ENCODE results near the gene P2RY8. TPM values are rescaled to one million over a fixed set of nuclear protein-coding genes. Genes with fewer than 3 reads are reported as not detected.
"Not testable (repeated sequence)": the region's sequence is repeated elsewhere in the genome, so short reads cannot be mapped to it uniquely, and the experiment has no call there.

The P2RY8 gene
- total RNA-seq, 2 donors from 2014 or later = 1.4 to 2.8 TPM

DNA sequence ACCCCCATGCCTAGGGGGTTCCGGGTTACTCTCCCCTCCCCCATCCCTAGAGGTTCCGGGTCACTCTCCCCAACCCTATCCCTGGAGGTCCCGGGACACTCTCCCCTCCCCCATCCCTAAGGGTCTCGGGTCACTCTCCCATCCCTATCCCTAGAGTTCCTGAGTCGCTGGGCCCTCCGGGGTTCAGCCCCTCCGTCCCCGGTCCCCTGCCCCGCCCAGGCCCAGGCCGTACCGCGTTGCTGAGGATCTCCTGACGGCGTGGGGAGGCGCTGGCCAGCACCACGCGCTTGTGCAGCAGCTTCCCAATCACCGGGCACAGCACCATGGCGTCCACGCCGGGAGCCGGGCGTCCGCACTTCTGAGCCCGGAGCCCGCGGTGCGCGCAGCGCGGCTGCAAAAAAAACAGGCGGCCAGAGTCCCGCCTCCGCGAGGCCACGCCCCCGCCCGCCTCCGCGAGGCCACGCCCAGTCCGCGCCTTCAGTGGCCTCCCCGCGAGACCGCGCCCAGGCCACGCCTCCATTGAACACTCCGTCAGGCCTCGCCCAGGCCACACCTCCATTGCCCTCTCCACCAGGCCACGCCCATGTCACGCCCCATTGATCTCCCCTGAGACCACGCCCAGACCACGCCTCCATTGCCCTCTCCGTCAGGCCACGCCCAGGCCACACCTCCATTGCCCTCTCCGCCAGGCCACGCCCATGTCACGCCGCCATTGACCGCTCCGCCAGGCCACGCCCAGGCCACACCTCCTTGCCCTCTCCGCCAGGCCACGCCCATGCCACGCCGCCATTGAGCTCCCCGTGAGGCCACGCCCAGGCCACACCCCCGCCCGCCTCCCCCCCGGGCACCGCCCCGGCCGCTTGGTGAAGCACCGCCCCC, 84.2 kb downstream of the P2RY8 start, which contains the start of gene ASMTL:
ASMTL (minus strand) TSS at position 394 of the 879 bp plus-strand sequence; CDS start at position 325, 69 bp downstream.
- DNase-seq (ENCODE audit: low spot score) = peak; percentile 100
- intact Hi-C loops (cut with DNase I) = loop anchor here (5.0 to 10.0 kb wide), 3 partner anchors 60 to 142 kb away; partner anchors contain the start of genes AKAP17A (in 1 of the 2) and SLC25A6 (in 1 of the 2)

DNA sequence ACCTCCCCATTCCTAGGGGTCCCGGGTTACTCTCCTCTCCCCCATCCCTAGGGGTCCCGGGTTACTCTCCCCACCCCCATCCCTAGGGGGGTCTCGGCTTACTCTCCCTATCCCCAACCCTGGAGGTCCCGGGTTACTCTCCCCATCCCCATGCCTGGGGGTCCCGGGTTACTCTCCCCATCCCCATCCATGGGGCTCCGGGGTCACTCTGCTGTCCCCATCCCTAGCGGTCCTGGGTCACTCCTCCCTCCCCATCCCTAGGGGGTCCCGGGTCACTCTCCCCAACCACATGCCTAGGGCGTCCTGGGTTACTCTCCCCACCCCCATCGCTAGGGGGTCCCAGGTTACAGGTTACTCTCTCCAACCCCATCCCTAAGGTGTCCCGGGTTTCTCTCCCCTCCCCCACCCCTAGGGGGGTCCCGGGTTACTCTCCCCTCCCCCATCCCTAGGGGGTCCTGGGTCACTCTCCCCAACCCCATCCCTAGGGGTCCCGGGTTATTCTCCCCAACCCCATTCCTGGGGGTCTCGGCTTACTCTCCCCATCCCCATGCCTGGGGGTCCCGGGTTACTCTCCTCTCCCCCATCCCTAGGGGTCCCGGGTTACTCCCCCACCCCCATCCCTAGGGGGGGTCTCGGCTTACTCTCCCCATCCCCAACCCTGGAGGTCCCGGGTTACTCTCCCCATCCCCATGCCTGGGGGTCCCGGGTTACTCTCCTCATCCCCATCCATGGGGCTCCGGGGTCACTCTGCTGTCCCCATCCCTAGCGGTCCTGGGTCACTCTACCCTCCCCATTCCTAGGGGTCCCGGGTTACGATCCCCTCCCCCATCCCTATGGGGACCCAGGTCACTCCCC, 85.1 kb downstream of the P2RY8 start:
- no peak for DNase-seq (ENCODE audit: low spot score)
- intact Hi-C loops (cut with DNase I) = loop anchor here (5.0 to 10.0 kb wide), 3 partner anchors 60 to 143 kb away; partner anchors contain the start of genes AKAP17A (in 1 of the 2) and SLC25A6 (in 1 of the 2)

DNA sequence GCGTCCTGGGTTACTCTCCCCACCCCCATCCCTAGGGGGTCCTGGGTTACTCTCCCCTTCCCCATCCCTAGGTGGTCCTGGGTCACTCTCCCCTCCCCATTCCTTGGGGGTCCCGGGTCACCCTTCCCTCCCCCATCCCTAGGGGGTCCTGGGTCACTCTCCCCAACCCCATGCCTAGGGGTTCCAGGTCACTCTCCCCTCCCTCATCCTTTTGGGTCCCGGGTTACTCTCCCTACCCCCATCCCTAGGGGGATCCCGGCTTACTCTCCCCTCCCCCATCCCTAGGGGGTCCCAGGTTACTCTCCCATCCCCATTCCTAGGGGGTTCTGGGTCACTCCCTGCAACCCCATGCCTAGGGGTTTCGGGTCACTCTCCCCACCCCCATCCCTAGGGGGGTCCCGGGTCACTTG, 85.7 kb downstream of the P2RY8 start:
- DNase-seq (ENCODE audit: low spot score) = peak; percentile 64
- intact Hi-C loops (cut with DNase I) = loop anchor here (5.0 to 10.0 kb wide), 3 partner anchors 59 to 144 kb away; partner anchors contain the start of genes AKAP17A (in 1 of the 2) and SLC25A6 (in 1 of the 2)

DNA sequence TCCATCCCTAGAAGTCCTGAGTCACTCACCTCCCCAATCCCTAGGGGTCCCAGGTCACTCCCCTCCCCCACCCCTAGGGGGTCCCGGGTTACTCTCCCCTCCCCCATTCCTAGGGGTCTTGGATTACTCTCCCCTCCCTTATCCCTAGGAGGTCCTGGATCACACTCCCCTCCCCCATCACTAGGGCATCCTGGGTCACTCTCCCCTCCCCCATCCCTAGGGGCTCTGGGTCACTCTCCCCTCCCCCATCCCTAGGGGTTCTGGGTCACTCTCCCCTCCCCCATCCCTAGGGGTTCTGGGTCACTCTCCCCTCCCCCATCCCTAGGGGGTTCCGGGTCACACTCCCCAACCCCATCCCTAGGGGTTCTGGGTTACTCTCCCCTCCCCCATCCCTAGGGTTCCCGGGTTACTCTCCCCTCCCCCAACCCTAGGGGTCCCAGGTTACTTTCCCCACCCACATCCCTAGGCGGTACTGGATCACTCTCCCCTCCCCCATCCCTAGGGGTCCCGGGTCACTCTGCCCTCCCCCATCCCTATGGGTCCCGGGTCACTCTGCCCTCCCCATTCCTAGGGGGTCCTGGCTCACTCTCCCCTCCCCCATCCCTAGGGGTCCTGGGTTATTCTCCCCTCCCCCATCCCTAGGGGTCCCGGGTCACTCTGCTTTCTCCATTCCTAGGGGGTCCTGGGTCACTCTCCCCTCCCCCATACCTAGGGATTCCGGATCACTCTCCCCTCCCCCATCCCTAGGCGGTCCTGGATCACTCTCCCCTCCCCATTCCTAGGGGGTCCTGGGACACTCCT, 86.4 kb downstream of the P2RY8 start:
- intact Hi-C loops (cut with DNase I) = loop anchor here (5.0 to 10.0 kb wide), 3 partner anchors 58 to 144 kb away; partner anchors contain the start of genes AKAP17A (in 1 of the 2) and SLC25A6 (in 1 of the 2)
- DNase-seq (ENCODE audit: low spot score) = peak; percentile 32

DNA sequence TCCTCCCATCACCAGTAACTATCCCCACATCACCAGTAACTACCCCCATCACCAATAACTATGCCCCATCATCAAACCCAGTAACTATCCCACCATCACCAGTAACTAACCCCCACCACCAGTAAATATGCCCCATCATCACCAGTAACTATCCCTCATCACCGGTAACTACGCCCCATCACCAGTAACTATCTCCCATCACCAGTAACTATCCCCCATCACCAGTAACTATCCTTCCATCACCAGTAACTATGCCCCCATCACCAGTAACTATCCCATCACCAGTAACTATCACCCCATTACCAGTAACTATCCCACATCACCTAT, 87.2 kb downstream of the P2RY8 start:
- intact Hi-C loops (cut with DNase I) = loop anchor here (5.0 to 10.0 kb wide), 3 partner anchors 57 to 145 kb away; partner anchors contain the start of genes AKAP17A (in 1 of the 2) and SLC25A6 (in 1 of the 2)
- no peak for DNase-seq (ENCODE audit: low spot score)

DNA sequence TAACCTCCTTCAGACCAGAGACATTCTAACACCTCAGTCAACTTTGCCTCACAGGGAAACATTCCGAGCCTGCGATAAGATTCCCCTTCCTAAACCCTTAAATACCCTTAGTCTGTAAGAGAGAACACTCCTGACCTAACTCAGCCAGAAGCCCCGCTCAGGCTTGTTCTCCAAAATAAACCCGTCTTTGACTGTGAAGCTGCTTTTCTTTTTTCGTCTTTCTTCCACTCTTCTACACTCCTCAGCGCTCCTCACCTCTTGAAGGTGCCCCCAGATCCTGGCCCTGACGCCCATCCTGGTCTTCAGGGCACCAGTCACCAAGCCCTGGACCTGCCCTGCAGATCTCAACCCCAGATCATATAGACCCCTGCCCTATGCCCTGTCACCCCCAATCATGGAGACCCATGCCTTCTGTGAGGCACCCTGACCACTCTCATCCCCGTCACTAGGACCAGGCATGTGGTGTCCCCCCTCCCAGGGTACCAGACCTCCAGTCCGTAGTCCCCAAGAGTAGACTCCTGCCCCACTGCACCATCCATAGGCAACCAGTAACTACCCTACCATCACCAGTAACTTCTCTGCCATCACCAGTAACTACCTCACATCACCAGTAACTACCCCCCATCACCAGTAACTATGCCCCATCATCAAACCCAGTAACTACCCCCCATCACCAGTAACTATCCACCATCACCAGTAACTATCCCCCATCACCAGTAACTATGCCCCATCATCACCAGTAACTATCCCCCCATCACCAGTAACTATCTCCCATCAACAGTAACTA, 87.8 kb downstream of the P2RY8 start:
- peak; percentile 50 for DNase-seq (ENCODE audit: low spot score)
- intact Hi-C loops (cut with DNase I) = no loop called here

DNA sequence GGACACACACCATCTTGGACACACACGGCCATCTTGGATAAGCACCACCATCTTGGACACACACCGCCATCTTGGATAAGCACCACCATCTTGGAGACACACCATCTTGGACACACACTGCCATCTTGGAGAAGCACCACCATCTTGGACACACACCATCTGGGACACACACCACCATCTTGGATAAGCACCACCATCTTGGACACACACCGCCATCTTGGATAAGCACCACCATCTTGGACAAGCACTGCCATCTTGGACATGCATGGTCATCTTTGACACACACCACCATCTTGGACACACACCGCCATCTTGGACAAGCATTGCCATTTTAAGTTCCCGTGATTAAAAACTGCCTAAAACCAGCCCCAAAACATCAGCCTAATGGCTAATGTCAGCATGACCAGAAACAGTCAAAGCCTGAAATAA, 88.4 kb downstream of the P2RY8 start:
- peak; percentile 8 for DNase-seq (ENCODE audit: low spot score)
- intact Hi-C loops (cut with DNase I) = not testable (repeated sequence)

DNA sequence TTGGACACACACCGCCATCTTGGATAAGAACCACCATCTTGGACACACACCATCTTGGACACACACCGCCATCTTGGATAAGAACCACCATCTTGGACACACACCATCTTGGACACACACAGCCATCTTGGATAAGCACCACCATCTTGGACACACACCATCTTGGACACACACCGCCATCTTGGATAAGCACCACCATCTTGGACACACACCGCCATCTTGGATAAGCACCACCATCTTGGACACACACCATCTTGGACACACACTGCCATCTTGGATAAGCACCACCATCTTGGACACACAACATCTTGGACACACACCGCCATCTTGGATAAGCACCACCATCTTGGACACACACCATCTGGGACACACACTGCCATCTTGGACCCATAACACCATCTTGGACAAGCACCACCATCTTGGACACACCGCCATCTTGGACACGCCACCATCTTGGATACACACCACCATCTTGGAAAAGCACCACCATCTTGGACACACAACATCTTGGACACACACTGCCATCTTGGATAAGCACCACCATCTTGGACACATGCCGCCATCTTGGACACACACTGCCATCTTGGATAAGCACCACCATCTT, 88.9 kb downstream of the P2RY8 start:
- intact Hi-C loops (cut with DNase I) = not testable (repeated sequence)
- DNase-seq (ENCODE audit: low spot score) = peak; percentile 19

DNA sequence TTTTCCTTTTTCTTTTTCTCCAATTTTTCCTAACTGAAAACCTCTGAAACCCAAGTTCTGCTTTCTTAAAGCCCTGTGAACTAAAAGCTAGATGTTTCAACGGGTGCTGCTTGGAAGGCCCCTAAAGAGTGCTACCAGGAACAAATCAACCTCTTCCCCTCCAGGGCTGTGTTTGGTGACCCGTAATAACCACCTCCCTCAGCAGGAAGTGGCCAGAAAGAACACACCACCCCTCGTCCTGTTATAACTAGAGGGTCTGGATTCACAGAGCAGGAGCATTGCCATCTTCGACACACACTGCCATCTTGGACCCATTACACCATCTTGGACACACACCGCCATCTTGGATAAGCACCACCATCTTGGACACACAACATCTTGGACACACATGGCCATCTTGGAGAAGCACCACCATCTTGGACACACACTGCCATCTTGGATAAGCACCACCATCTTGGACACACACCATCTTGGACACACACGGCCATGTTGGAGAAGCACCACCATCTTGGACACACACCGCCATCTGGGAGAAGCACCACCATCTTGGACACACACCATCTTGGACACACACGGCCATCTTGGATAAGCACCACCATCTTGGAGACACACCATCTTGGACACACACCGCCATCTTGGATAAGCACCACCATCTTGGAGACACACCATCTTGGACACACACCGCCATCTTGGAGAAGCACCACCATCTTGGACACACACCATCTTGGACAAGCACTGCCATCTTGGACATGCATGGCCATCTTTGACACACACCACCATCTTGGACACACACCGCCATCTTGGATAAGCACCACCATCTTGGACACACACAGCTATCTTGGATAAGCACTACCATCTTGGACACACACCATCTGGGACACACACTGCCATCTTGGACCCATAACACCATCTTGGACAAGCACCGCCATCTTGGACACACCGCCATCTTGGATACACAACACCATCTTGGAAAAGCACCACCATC, 89.7 kb downstream of the P2RY8 start:
- DNase-seq (ENCODE audit: low spot score) = peak; percentile 30
- intact Hi-C loops (cut with DNase I) = not testable (repeated sequence)

DNA sequence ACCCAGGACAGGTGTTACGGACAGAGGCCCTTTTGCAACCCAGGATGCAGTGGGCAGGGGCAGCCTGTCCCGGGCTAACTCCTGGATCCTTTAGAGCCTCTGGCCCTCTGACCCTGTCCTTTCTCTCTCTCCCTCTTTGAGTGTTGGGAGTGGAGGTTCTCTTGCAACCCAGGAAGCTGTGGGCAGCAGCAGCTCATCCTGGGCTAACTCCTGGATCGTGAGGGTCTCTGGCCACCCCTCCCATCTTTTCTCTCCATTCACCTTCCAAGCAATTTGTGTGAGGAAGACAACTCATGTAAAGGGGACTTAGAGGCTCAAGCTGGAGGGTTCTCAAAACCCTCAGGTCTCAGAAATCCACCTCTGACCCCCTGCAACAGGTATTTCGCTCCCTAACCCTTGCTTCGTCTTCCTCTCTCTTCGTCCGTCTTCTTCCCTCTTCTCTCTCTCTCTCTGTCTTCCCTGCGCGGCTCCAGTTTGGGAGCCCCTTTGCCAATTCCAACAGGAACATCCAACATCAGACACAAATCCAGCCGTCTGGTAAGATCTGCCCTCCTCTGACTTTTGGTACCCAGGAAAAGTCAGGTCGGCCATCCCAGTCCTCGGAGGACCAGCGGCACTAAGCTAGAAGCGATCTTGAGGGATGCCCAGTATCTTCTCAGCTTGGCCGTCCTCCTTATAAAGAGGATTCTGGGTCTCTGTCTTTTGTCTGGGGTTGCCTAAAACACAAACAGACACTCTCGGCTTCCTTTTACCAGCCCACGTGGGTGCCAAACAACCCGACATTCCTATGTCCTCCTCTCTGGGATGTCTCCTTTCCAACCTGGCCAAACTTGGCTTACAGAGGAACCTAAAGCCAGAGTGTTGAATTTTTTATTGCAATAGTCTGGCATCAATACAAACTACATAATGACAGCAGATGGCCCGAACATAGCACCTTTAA, 92.2 kb downstream of the P2RY8 start:
- intact Hi-C loops (cut with DNase I) = no loop called here
- DNase-seq (ENCODE audit: low spot score) = peak; percentile 36

DNA sequence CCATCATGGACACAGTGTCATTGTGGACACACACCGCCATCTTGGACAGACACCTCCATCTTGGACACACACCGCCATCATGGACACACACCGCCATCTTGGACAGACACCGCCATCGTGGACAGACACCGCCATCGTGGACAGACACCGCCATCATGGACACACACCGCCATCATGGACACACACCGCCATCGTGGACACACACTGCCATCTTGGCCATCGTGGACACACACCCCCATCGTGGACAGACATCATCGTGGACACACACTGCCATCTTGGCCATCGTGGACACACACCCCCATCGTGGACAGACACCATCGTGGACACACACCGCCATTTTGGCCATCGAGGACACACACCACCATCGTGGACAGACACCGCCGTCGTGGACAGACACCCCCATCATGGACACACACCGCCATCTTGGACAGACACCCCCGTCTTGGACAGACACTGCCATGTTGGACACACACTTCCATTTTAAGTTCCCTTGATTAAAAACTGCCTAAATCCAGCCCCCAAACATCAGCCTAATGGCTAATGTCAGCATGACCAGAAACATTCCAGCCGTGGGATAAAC, 93.4 kb downstream of the P2RY8 start:
- DNase-seq (ENCODE audit: low spot score) = peak; percentile 51
- intact Hi-C loops (cut with DNase I) = no loop called here

DNA sequence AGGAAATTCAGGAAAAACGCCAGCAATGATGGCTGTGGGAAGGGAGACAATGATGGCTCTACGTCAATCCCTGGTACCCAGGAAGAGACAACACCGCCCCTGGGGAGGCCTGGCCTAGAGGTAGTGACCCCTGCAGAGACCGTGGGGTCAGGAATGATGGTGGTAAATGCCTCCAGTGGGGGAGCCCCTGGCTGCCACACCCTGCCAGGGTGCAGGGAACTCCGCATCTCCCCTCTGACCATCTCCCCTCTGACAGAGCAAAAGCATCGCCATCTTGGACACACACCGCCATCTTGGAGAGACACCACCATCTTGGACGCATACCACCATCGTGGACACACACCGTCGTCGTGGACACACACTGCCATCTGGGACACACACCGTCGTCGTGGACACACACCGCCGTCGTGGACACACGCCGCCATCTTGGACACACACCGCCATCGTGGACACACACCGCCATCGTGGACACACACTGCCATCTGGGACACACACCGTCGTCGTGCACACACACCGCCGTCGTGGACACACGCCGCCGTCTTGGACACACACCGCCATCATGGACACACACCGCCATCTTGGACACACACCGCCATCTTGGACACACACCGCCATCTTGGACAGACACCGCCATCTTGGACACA, 94.1 kb downstream of the P2RY8 start:
- DNase-seq (ENCODE audit: low spot score) = peak; percentile 42

DNA sequence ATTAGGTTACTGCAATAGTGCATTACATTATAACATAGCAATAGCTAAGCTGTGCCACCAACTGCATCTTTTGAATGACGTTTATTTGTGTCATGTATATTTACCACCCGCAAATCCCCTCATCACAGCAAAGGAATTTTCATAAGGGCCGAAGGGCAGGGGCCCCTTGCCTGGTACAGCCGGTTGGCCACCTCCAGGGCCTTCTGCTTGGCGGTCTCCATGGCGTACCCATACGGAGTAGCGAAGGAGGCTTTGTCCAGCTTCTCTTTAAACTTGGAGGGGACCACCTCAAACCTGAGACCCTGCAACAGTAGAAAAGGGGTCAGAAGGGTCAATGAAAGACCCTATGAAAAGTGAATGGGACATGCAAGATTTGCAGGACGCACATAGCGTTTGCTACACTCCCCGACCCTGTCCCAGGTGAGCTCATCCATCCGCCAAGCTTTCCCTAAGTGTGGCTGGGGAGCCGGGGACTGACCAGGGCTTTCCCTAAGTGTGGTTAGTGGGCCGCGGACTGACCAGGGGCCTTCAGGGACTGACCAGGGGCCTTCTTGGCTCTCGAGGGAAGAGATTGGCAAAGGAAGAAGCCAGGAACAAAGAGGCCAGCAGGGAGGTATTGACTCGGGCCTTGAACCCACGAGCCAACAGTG, 94.8 kb downstream of the P2RY8 start:
- peak; percentile 43 for DNase-seq (ENCODE audit: low spot score)
- intact Hi-C loops (cut with DNase I) = no loop called here

More for the DNA sequence above, 94.1 kb downstream of the P2RY8 start:
- intact Hi-C loops (cut with DNase I) = no loop called here

DNA sequence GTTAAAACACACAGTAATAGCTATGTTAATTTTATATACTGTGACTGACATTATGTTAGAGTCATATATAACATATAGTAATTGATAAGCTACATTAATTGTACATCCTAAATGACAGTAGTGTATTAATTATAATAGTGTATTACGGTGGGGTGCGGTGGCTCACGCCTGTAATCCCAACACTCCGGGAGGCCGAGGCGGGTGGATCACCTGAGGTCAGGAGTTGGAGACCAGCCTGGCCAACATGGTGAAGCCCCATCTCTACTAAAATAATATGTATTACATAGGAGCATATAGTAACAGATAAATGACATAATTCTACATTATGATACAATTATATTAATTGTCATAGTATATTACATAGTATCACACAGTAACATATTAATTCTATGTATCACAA, 96.5 kb downstream of the P2RY8 start:
- intact Hi-C loops (cut with DNase I) = no loop called here
- peak; percentile 45 for DNase-seq (ENCODE audit: low spot score)
